Activated T-cell treated with anti-CD3 and anti-CD28 coated beads, Interleukin-2, amount 50 U/mL, for 48 hours (primary cell): ENCODE data around the gene PHAF1.
A peak's percentile ranks its signal among the peaks of the same experiment; 100 is the strongest.

Experiments
- DNase-seq, 2 experiments: peaks; one replicate each; pipeline ENCODE4 v3.0.0-alpha.2; 2020

The PHAF1 gene

DNA sequence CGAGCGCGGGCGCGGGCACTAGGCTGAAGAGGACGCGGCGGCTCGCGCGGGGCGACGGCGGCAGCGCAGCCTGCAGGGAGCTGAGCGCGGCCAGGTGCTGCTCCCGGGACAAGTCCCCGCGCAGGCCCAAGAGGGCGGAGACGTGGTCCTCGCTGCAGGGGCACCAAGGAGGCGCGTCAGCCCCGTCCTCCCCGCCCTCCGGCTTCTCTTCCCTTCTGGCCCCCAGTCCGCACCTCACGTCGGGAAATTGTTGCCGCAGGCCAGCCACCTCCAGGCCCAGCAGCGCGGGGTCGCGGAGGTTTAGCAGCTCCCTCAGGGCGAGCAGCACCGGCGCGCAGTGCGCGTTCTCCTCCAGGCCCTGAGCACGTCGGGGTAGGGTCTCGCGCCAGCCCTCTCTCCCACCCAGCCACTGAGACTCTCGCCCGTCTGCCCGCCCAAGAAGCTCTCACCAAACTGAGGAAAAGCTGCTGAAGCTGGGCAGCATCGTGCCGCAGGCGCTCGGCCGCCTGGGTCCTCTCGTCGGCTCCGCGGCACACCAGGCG, 74.8 kb downstream of the PHAF1 start:
- no peak for DNase-seq

DNA sequence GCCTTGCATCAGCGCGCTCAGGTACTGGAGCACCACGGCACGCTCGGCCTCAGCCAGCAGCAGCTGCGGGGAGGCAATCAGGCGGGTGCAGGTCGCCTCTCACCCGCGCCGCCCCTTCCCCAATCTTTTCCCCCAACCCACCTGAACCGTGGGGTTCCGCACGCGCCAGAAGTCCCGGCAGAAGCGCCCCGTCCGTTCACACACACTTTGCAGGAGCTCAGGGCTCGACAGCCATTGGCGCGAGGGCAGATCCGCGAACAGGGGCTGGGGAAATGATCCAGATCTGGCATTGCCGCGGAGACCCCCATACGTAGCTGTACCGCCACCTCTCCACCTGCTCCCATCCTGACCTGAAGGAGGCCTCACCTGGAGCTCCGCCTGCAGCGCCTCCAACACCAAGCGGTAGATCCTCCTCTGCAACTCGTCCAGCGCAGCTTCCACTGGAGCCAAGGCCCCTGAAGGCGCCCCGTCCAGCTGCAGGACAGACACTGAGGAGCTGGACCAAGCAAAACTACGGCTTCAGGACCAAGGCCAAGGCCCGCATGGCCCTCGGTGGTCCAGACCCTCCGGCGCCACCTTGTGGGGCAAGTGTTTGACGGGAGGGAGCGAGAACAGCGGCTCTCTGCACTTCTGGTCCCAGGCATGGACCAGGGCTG, 75.4 kb downstream of the PHAF1 start:
- peak; percentile 92 to 93 for DNase-seq

DNA sequence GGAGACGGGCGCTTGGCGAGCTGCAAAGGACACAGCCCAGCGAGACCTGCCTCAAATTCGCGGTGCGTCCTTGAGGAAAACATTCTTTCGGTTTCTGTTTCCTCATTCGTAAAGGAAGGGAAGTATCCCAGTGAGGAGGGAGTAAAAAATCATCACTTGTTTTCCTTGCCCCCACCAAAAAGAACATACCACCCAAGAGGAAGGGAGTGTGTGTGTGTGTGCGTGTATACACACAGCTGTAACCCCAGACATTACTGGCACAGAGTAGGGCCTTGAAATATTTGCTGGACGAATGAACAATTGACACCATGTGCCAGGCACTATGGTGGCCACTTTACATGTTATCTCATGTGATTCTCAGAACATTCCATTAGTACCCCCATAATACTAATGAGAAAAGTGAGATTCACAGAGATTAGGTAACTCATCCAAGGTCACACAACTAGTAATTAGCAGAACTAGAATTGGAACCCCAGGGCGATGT, 76.0 kb downstream of the PHAF1 start:
- no peak for DNase-seq

GRCh38 chr16:67186550-67186950, 76.8 kb downstream of the PHAF1 start:
- no peak for DNase-seq

DNA sequence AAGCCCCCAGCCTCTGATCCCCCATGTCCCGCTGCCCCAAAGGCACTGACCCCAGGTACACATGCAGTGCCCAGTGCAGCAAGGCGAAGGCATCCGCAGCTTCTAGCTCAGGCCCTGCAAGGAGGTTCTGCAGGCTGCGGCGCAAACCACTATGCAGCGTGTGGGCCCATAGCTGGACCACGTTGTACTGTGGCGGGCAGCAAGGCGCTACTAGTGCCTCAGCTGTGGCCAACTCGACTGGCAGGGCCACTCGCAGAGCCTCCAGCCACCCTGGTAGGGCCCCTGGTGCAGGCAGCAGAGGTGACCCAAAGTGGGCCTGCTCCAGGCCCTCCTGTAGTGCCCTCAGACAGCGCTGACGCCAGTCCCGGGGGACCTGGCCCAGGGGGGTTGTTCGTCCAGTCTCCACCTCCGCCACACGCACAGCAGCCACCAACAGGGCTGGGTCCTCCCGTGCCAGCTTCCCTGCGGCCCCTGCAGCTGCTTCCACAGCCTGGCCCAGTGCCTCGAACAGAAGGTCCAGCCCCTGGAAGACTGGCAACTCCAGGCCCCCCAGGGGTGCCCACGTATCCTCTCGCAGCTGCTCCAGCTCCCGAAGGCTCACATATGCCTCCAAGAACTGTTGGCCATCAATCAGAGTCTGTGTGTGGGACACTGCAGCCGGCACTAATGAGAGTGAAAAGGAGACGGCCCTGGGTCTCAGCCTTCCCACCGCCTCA, 77.6 kb downstream of the PHAF1 start:
- no peak for DNase-seq

- no peak for DNase-seq
These were observed 78.6 kb downstream of the PHAF1 start for GRCh38 chr16:67188323-67188722.

DNA sequence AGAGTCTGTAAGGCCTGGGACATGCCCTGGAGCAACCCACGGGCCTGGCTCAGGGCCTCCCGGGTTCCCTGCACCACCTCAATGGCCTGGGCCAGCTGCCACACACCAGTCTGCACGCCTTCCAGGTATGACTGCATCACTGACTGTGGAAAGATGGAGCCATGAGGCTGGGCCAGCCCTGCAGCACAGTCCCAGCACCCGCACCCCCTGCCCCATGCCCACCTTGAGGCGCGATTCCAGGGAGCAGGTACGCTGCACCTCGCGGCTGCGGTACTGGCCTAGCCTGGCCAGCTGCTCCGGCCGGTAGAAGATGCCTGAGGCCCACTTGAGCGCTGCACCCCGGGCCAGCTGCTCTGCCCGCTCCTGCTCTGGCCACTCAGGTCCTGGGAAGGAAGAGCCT, 79.1 kb downstream of the PHAF1 start:
- DNase-seq, result no peak

- DNase-seq, result no peak
These were observed 80.3 kb downstream of the PHAF1 start, which contains the start of gene EXOC3L1 for GRCh38 chr16:67190041-67190440. Gene EXOC3L1 (minus strand): TSS chr16:67190136. CDS start chr16:67189676, 460 bp downstream.

DNA sequence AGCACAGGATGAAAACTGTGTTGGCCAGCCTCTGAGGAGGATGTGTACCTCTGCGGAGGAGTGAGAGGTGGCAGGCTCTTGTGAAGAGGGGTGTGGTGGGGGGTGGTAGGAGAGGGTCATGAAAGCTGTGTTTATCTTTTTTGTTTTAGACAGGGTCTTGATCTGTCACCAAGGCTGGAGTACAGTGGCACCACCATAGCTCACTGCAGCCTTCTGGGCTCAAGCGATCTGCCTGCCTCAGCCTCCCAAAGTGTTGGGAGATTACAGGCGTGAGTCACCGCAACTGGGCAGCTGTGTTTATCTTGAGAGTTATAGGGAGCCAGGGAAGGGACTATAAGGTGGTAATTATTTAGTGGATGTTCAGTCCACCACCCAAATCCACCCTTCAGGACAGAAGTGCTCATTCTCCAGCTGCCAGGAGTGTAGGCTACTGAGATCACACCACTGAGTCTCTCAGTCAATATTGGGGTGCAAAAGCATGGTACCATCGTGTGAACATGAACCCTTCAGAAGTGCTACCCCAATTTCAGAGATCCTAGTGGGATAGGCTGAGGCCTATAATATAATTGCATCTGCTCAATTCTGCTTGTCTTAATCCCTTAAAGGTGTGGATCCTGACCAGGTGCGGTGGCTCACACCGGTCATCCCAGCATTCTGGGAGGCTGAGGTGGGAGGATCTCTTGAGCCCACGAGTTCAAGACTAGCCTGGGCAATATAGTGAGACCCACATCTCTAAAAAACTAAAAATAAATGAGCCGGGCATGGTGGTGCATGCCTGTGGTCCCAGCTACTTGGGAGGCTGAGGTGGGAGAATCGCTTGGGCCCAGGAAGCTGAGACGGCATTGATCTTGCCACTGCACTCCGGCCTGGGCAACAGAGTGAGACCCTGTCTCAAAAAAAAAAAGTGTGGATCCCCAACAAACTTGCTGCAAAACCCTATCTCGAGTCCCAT, 81.0 kb downstream of the PHAF1 start:
- no peak for DNase-seq

DNA sequence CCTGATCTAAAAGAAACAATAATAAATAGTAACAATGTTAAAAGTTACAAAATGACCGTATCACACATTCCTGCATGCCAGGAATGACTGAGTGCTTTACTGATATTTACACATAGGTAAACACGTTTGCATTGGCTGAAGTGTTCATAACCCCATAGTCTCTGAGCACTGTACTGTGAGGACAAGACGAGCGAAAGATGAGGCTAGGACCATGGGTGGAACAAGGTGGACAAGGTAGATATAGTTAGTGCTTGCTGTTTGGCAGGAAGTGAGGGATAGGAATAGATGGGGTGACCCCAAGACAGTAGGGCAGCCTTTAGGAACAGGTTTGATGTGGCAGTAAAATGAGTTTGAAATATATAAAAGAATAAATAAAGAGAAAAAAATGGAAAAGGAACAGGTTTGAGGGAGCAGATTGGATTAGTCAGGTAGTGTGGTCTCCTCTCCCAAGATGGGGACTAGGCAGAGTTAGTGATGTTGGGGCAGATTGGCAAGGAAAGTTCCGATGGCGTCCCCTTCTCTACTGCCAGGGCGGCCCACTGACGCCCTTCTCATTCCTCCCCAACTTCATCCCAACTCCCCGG, 81.8 kb downstream of the PHAF1 start:
- DNase-seq, result no peak

DNA sequence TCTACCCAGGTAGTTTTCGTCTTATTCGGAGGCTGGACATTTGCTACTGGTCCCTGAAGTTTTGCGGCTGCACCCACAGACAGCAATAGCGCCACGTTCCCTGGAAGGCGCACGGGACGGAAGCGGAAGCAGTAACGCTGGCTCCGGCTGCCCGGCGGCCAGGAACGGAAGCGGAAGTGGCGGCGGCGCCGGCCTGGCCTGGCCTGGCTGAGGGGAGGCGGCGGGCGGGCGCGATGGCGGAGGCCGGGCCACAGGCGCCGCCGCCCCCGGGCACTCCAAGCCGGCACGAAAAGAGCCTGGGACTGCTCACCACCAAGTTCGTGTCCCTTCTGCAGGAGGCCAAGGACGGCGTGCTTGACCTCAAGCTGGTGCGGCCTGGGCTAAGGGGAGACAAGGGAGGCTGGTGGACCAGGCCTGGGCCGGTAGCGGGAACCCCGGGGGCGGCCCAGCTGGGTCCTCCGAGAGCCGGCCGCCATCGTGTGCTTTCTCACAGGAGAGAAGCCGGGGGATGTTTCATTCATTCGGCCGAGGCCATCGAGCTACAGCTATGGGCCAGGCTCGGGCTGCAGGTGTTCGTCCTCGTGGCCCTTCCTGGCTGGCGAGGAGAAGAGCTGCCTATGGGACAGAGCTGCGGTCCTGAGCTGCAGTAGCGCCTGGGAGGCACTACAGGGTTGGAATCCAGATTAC, 82.4 kb downstream of the PHAF1 start, which contains the start of gene E2F4:
TSS of gene E2F4 (plus strand) at position 161 of the 687 bp plus-strand sequence. CDS start at position 234, 73 bp downstream.
- DNase-seq, result peak; percentile 92 to 94

- no peak for DNase-seq
These were observed 83.1 kb downstream of the PHAF1 start for GRCh38 chr16:67192781-67193361.

DNA sequence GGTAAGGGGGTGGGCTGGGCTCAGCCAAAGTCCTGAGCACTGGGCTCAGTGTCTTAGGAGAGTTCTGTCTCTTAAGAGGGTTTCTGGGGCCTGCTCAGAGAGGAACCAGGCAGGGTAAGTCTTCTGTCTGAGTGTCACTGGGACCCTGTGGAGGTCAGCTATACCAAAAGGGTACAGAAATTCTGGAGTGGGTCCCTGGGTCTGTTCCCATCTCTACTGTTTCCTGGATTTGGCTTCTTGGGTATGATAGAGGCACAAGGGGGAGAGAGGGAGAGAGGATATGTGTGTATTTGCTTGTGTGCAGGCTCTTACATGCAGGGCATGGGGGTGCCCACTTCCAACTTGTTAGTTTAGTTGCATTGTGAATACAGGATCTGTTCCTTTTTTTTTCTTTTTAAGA, 83.8 kb downstream of the PHAF1 start:
- no peak for DNase-seq

GRCh38 chr16:67194260-67194659, 84.5 kb downstream of the PHAF1 start:
- no peak for DNase-seq

GRCh38 chr16:67195676-67196075, 85.9 kb downstream of the PHAF1 start:
- DNase-seq, result no peak

GRCh38 chr16:67196881-67197280, 87.1 kb downstream of the PHAF1 start:
- no peak for DNase-seq

GRCh38 chr16:67197704-67198103, 88.0 kb downstream of the PHAF1 start:
- DNase-seq, result no peak
